ENCODE measurements around the gene CROCC2.

Gene CROCC2

DNA sequence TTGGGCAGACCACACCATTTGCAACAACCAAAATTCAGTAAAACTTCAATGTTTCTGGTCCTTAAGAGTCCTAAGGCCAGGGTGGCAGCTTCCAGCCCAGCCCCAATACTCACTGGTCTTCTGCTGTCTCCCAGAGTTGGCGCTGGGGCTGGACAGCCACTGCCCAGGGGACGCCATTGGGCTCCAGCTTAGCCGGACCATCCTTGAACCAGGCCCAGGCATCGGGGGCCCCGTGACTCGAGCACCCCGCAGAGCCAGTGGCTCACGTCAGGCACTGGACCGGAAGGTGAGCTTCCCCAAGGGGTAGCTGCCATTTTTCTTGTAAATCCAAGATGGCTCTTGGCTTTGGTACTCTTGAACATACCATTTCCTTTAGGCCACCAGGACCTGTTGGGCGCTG lies 114.1 kb downstream of the CROCC2 start:
- no peak for TF ChIP-seq ZNF621 (tag by site-specific recombination; IDR thresholded peaks at IDR 0.05)
- no peak for TF ChIP-seq ZNF830 (tag by site-specific recombination; IDR thresholded peaks at IDR 0.05; ENCODE audit: low read depth)
- no peak for TF ChIP-seq ZNF140 (tag by site-specific recombination; IDR thresholded peaks at IDR 0.05)
- no peak for TF ChIP-seq SCRT1 (tag by site-specific recombination; IDR thresholded peaks at IDR 0.05; ENCODE audit: borderline replicate concordance)
- TF ChIP-seq ZNF473 (tag by site-specific recombination; IDR thresholded peaks at IDR 0.05), result no peak
- no peak for TF ChIP-seq SCRT2 (tag by site-specific recombination; IDR thresholded peaks at IDR 0.05)
- TF ChIP-seq, protein P1, sequence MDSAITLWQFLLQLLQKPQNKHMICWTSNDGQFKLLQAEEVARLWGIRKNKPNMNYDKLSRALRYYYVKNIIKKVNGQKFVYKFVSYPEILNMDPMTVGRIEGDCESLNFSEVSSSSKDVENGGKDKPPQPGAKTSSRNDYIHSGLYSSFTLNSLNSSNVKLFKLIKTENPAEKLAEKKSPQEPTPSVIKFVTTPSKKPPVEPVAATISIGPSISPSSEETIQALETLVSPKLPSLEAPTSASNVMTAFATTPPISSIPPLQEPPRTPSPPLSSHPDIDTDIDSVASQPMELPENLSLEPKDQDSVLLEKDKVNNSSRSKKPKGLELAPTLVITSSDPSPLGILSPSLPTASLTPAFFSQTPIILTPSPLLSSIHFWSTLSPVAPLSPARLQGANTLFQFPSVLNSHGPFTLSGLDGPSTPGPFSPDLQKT (IDR thresholded peaks at IDR 0.05; ENCODE audit: borderline replicate concordance, low read depth, low read length), result no peak
- no peak for TF ChIP-seq ZNF558 (tag by site-specific recombination; IDR thresholded peaks at IDR 0.05)
- TF ChIP-seq, protein P2, sequence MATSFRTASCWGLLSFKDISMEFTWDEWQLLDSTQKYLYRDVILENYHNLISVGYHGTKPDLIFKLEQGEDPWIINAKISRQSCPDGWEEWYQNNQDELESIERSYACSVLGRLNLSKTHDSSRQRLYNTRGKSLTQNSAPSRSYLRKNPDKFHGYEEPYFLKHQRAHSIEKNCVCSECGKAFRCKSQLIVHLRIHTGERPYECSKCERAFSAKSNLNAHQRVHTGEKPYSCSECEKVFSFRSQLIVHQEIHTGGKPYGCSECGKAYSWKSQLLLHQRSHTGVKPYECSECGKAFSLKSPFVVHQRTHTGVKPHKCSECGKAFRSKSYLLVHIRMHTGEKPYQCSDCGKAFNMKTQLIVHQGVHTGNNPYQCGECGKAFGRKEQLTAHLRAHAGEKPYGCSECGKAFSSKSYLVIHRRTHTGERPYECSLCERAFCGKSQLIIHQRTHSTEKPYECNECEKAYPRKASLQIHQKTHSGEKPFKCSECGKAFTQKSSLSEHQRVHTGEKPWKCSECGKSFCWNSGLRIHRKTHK (tag by site-specific recombination; IDR thresholded peaks at IDR 0.05), result no peak
- TF ChIP-seq HOXD13 (CRISPR knock-in tag; IDR thresholded peaks at IDR 0.05; ENCODE audit: borderline replicate concordance), result no peak
- no peak for TF ChIP-seq PRDM4 (tag by site-specific recombination; IDR thresholded peaks at IDR 0.05)
- no peak for TF ChIP-seq ZFP69B (tag by site-specific recombination; IDR thresholded peaks at IDR 0.05)
- no peak for TF ChIP-seq ZNF707 (tag by site-specific recombination; IDR thresholded peaks at IDR 0.05)
- CTCF ChIA-PET, result no interaction called here
- Histone ChIP-seq H3K4me1 (ENCODE audit: control insufficient read depth, insufficient read depth, low read length) (no peaks in the 10 kb centered on the region), H3K27ac (ENCODE audit: extremely low read depth, low read depth, low read length) (no peak overlapping the region), H3K36me3 (ENCODE audit: control insufficient read depth in 2 of 2, insufficient read depth in 1 of 2, low read length in 2 of 2) (no peaks in the 10 kb centered on the region), H3K4me3 (ENCODE audit: low read depth, low read length) (no peak overlapping the region), H3K9me3 (ENCODE audit: control insufficient read depth, insufficient read depth, low read depth, low read length) (no peaks in the 10 kb centered on the region; the same call in 1 of the 2 replicates)
- POLR2A ChIA-PET, result interaction anchor here (1.8 kb wide), 1 partner anchor 10 kb away, joined by 6 read pairs; no protein-coding TSS in a partner anchor

- H3K36me3 ChIP-seq (ENCODE audit: control insufficient read depth in 2 of 2, insufficient read depth in 1 of 2, low read length in 2 of 2), result no peaks in the 10 kb centered on the region
- ChIA-PET POLR2A (interaction anchor here (1.8 kb wide), 1 partner anchor 10 kb away, joined by 6 read pairs; no protein-coding TSS in a partner anchor), CTCF (no interaction called here)
- TF ChIP-seq ZNF624 (tag by site-specific recombination; IDR thresholded peaks at IDR 0.05) (no peak), MEIS1 (CRISPR knock-in tag; IDR thresholded peaks at IDR 0.05; ENCODE audit: borderline replicate concordance) (no peak), ZNF280D (tag by site-specific recombination; IDR thresholded peaks at IDR 0.05) (no peak), ZNF514 (tag by site-specific recombination; IDR thresholded peaks at IDR 0.05) (no peak), PRDM1 (tag by site-specific recombination; IDR thresholded peaks at IDR 0.05) (no peak), ZNF530 (tag by site-specific recombination; IDR thresholded peaks at IDR 0.05; ENCODE audit: low read depth) (no peak), ZNF585B (tag by site-specific recombination; IDR thresholded peaks at IDR 0.05) (no peak), ZNF211 (tag by site-specific recombination; IDR thresholded peaks at IDR 0.05; ENCODE audit: low read depth) (no peak), ZNF830 (tag by site-specific recombination; IDR thresholded peaks at IDR 0.05; ENCODE audit: low read depth) (no peak), ZFP3 (tag by site-specific recombination; IDR thresholded peaks at IDR 0.05; ENCODE audit: low read depth) (no peak), ZNF561 (tag by site-specific recombination; IDR thresholded peaks at IDR 0.05; ENCODE audit: borderline replicate concordance) (no peak)
- H3K4me3 ChIP-seq (ENCODE audit: low read depth, low read length), result no peak overlapping the region
- no peak overlapping the region for H3K27ac ChIP-seq (ENCODE audit: extremely low read depth, low read depth, low read length)
- no peaks in the 10 kb centered on the region; the same call in 1 of the 2 replicates for H3K9me3 ChIP-seq (ENCODE audit: control insufficient read depth, insufficient read depth, low read depth, low read length)
- no peaks in the 10 kb centered on the region for H3K4me1 ChIP-seq (ENCODE audit: control insufficient read depth, insufficient read depth, low read length)
Observed at GRCh38 chr2:241020629-241021190, 114.6 kb downstream of the CROCC2 start.
